Stimulated activated CD4-positive, alpha-beta T cell treated with anti-CD3 and anti-CD28 coated beads, Interleukin-15, amount 100 ng/mL, for 24 hours (primary cell): ENCODE data around the gene SORBS1.
"Not testable (repeated sequence)": the region's sequence is repeated elsewhere in the genome, so short reads cannot be mapped to it uniquely, and the experiment has no call there.

Source experiments
- DNase-seq: peaks from one replicate; pipeline ENCODE4 v3.0.0-alpha.2; 2020

SORBS1 gene

DNA sequence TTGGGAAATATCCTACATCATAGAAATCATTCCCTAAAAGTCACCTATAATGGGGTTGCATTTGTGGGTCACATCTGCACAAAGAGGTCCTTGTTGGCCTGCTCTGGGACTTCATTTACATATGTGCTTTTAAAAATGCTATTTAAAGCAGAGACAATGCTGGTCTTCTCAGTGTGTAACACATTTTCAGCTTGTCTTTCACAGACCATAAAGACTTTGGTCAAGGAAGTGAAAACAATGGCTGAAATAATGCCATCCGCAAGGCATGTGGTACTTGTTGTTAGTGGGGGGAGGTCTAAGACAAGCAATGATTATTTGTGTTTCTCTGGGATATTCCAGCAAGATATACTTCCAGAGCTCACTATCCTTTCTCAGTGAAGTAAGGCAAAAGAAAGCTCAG is 185.8 kb downstream of the SORBS1 start:
- DNase-seq, result no peak

DNA sequence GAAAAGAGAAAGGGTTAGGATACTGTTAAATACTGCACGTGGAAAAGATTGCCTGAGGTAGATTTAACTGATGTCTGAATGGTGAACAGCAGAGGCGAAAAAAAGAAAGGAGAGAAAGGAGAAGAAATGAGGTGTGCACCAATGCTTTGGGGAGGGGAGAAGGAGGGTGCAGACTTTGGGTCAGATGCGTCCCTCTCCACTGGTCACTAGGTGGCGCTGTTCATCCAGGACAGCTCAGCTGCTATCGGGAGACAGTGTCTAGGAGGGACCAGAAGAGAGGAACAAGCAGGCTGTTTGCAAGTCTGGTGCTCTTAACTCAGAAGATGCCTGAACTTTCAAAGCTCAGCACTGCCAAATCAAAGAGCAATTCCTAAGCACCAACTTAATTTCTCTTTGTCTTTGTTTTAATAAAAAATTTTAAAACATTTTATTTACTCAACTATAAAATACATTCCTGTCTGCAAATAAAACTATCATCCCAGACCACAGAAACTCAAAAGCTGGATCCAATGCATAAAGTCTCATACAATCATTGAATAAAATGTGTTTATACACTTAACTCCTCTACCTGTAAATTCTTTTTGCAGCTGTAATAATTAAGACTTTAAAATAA is 186.5 kb downstream of the SORBS1 start:
- peak; percentile 76 for DNase-seq

DNA sequence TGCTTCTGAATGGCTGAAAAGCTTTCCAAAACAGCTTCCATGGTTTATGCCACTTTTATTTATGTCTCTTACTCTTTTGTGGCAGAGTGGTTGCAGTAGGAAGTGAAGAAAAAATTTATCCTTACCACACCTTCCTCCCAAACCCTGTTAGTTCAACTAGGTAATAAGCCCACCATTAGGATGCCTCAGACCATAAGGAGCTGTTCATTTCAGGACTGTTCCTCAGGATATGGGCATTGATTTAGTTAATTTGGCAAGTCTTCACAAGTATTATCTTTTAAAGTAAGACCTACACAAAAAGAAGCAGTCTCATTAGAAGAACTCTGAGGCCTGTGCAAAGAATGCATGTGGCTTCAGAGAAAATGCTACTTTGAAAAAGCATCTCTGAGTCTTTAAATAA is 187.5 kb downstream of the SORBS1 start:
- DNase-seq, result no peak

DNA sequence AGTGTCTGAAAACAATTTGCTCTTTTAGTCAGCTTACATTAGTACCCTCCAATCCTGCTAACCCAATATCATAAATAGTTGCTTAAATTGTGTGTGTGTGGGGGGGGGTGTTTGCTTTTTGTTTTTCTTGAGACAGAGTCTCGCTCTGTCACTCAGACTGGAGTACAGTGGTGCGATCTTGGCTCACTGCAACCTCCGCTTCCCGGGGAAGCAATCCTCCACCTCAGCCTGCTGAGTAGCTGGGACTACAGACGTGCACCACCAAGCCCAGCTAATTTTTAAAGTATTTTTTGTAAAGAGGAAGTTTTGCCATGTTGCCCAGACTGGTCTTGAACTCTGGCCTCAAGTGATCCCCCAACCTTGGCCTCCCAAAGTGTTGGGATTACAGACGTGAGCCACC is 196.8 kb downstream of the SORBS1 start:
- no peak for DNase-seq

DNA sequence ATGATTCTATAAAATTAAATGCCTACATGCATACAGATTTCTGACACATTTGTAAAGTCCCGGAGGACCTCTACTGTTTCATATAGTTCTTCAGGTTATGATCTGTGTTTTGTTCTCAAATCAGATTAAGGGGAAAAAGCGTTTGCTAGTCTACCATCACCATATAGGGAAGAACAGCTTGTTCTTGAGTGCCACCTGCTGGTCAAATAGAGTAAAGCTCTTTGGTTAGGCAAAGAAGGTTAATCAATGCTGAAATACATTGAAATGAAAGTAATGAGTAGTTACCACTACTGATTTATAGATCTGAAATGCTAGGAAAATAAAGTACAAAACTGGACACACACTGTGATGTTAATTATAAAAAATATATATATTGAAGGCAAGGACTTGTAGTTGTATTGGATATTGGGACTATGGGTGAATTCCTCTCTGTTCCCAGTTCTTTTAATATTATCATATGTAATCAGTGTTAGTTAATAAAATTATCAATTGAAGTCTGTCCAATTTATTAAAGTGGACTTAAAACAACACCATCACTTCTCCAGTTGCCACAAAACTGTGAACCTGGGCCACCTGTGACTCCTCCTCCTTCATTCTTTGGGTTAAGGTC is 197.8 kb downstream of the SORBS1 start:
- DNase-seq, result peak; percentile 54

DNA sequence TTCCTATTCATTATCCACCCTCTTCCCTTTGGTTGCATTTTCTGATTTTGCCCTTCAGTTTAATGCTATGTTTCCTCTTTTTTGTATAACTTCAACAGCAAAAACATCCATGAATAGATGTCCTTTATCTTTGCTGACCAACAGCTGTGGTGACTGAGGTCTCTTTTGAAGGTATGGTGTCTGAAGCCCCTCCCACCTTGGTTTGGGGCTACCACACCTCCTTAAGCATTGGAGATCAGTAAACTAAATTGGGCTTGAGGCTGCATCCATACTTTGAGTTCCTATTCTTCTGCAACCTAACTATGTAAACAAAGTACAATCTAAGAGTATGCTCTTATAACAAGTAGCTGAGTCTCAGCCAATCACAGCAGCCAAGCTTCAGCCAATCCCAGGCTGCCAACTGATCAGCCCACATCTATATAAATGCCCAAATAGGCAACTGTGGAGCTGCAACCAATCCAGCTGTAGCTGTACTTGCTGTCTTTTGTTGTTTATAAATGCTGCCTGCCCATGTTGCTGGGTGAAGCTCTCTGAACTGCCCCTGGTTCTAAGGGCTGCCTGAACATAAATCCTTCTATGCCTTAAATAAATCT is 201.0 kb downstream of the SORBS1 start:
- no peak for DNase-seq

DNA sequence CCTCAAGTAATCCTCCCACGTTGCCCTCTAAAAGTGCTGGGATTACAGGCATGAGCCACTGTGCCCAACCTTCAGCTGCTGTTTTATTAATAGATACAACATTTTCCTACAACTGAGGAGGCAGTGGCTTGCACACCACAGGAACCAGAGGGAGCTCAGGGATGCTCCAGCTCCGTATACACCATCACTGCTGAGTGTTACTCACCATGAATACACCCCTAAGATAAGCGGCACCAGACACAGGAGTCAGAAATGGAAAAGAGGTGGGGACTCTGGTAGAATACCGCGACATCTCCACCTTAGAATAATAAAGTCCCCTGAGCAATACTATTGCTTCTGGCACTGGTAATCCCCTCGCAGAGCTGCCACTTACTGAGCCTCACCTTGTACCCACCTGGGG is 201.7 kb downstream of the SORBS1 start:
- DNase-seq, result no peak

DNA sequence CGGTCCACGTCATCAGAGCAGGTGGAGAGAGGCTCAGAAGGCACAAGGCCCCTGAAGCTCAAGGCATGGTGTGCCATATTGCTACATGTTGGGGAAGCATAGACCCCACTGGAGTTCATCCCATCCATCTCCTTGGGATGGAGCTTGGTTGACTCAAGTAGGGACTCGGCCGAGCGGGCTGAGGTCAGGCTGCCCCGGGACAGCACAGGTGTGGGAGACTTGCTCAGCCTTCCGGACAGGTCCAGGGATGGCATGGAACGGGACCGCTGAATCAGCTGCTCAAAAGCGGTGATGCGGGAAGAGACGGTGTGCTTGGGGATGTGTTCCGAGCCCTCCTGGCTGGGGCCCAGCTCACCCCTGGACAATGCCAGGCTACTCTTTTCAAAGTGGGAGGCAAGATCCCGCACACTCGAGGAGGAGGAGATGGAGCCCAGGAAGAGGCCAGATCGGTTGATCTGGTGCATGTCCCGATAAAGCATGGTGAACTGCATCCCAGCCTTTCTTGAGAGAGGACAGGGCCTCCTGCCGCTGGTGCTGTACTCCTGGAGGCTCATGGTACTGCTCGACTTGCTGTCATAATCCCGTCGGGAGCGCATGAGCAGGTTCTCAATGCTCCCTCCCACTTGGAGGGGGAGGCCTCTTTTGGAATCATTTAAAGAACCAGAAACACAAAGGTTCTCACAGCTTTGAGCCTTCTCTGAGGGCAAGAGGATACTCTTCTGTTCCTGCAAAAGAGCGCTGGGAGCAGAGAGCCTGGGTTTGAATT is 204.8 kb downstream of the SORBS1 start:
- no peak for DNase-seq

DNA sequence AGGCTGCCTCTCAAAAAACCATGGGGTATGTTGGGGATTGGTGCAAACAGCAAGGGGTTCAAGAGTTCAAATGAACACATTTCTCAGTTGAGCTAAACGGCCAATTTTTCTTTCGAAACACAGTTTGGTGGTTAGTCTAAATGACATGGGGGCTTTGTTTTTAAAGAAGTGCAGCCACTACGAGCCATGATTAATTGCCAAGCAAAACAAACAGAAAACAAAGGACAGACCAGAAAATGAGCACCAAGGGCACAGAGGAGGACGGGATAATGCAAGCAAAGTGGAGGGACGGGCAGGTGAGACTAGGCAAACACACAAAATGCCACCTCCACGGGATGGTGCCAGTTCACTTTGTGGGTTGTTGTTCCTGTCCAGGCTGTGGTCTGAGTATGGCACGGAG is 205.9 kb downstream of the SORBS1 start:
- no peak for DNase-seq

DNA sequence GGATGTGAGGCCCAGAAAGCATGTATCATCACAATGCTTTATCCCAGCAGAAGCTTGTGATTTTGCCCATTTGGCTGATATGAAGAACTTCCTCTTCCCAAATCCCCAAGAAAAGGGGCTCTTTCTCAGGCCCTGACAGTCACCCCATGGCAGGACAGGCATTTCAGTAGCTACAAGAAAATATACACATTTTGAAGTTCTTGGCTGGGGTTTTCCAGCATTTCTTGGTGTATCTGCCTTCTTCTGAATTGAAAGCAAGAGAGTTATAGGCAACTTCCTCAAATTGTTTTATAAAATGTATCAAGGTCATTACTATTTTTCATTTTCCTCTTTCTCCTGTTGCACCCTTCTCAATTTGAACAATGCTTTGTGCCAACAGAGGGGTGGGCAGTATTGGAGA is 207.1 kb downstream of the SORBS1 start:
- no peak for DNase-seq

DNA sequence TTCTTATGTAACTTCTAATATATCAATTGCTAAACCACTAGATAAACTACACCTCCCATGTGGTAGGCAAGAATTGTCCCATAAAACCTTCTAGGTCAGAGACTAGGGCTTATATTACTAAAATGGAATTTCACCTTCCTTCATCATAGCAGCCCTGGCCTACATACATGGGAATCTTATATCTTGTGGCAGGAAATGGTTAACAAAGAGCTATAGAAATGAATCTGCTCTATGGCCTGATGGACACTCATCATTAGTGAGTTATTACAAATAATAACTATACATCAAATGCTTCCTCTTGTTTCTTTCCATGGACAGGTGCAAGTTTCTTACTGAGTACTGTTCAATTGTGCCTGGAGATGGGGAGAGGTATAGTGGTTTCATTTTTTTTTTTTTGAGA is 208.0 kb downstream of the SORBS1 start:
- no peak for DNase-seq

DNA sequence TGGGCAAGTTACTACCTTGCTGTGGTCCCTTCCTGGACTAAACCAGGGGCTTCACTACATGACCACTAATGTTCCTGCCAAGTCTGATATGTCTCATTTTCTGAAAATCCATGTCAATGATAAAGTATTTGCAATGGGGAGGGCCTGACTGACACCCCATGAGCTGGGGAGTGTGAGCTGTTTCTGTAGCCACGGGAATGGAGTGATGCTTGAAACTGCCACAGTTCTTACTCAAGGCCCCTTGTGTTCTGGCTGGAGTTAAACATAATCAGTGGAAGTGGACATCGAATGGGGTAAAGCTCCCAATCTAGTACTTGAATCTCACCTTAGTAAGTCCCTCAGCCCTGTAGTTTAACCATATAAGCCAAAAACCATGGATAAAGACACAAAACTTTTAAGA is 208.5 kb downstream of the SORBS1 start:
- DNase-seq, result no peak

DNA sequence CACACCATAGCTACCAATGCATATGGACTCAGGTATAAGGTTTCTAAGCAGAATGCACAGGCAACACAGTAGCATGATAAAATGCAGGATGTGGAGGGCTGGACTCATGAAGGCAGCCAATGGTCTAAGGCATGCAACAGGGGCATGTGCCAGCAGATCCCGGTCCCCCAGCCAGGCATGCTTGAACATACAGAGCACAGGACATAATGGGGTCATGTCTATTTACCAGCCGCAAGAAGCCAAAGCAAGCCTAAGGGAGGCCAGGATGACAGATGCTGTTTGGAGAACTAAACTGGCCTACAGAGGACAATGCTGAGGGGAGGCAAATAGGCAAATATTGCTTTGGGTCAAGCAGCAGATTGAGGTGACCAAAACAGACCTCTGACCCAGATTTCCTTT is 210.3 kb downstream of the SORBS1 start:
- no peak for DNase-seq

DNA sequence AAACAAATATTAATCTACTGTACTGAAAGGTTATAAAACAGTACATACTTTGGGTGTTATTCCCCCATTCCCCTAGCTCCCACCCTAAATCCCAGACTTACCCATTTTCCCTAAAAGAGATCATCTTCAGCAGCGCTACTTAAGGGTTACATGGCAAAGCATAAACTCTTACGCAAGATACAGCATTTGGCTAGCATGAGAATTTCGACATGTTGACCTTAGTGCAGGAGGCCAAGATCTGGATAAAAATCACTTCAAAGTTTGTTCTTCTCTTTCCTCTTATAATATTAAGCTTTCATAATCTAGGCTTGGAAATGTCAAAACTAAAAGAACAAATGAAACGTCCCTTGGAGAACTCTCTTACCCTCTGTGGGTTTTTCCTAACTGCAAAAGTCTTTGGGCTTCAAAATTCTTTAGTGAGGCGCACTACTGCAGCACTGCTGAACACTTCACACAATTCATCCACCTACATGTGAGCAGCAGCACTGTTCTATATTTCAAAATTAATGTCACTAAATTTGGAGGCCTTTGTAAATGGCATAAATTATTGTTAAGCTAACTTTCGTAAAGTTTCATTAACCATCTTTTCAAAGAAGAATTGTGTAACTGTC is 210.8 kb downstream of the SORBS1 start:
- no peak for DNase-seq

DNA sequence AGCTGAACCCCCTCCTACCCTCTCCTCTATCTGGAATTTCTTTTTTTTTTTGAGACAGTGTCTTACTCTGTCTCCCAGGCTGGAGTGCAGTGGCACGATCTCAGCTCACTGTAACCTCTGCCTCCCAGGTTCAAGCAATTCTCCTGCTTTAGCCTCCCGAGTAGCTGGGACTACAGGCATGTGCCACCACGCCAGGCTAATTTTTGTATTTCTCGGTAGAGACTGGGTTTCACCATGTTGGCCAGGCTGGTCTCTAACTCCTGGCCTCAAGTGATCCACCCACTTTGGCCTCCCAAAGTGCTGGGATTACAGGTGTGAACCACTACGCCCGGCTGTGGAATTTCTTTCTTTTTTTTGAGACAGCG is 213.8 kb downstream of the SORBS1 start:
- not testable (repeated sequence) for DNase-seq

DNA sequence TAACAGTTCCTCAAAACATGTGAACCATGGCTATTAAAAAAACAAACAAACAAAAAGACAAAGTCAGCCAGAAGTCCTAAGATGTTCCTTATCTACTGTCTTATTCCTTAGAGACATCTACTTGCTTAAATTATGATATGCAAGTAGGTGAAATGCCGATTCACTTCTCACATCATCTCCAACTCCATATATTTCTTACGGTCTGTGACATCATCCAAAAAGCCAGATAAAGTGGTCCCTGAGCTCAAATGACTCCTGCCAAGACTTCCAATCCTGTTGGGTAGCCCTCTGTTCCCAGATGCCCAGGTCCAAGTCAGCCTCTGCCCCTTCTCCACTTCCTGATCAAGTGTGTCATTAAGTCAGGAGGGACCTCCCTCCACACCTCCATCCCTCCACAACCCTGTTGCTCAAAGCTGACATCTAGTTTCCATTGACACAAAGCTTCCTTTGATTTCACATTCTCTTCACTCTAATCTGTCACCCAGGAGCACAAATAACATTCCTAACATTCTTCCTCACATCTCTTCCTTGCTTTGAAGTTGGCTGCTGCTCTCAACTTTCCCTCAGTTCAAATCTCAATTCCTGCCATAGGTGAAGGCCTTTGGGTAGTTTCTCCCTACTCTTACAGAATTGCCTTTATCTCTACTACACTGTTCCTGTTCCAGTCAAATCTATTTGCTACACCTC is 214.3 kb downstream of the SORBS1 start:
- DNase-seq, result no peak

DNA sequence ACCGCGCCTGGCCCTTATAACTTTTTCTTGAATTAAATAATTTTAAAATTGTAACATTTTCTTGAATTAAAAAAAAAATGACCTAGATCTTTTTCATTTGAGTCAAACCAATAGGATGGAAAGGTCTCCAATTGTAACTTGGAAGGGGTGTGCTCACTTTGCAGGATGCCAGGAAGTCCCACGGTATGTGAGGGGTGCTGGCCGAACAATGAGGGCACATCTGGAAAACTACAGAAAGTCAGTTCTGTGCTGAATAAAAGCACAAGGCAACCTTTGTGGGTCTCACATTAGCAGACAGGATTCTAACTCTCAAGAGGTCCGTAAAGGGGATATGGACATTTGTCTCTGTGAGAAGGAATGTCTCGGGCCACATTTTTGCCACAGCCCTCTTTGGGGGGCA is 217.6 kb downstream of the SORBS1 start:
- no peak for DNase-seq

DNA sequence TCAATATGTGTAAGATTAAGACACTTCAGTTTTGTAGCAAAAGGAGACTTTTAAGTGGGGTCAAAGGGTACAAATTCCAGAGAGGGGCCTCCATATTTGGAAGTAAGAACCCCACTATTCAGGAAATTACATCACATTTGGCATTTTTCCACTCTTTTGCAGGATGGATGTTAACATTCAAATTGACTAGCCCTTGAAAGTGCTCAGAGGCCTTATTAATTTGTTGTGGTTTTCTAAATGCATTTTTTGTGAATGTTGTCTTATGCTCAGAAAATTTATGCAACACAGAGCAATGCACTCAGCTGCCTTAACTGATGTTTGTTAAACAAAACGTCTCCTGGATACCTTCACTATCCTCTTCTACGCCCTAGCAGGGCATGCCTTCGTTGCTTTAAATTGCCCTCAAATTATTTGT is 219.4 kb downstream of the SORBS1 start:
- no peak for DNase-seq

DNA sequence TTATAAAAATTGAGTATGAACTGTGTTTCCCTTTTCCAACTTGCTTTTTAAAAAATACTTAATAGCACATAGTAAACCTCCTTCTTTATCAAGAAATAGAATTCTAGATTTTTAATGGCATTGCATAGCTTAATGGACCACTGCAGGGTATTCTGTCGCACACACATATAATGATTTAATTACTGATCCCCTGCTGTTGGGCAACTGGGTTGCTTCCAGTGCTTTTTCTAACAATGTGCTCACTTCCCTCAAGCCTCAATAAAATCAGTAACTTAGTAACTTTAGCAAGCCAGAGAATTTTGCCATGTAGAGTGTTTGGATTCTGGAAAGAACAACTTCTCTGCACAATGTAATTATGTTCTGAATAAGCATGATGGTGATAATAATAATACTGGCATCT is 221.3 kb downstream of the SORBS1 start:
- DNase-seq, result no peak

DNA sequence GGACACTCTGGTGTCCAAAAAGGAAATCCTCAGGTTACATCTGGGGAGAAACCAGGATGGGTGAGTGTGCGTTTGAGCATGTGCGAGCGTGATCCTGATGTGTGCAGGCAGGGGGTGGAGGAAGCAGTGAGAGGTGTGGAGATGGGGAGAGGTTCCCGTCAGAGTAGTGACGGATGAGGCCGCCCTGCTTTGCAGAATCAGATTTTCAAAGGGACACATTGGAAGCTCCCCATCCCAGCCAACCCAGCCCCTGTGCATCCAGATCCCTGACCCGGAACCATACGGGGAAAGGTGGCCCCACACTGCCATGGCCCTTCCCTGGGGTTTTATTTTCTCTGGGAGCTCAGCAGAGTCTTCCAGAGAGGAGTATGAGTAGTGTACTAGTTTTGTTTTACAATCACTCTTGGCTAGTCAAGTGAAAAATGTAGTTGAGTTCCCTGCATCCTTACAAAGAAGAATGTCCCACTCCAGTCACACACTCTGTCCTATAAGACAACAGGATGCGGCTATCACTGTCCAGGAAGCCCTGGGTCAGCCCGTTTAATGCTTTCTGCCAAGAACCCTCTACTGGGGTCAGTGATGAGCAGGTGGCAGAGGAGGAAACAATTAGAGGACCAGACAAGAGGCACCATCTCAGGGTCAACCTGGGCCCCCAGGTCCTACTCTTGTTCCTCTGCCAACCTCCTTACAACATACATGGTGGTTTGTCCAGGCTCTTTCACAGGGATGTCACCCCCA is 223.6 kb downstream of the SORBS1 start:
- DNase-seq, result no peak

DNA sequence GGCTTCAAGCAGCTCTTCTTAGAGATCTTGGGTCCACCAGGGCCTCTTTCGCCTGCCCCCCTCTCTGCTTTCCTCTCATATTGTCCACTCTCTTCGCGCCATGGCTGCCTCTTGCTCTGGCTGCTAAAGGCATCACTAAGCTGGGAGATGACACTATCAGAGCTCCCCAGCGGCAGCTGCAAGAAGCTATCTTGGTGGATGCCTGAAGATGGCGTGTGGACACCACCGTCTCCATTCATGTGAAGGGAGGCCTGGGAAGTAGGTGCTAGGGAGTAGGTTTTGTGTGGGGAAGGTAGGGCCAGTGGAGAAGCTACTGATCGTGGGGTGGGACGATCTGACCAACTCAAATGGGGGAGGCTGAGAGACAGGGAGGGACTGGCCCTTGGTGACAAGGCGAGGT is 224.5 kb downstream of the SORBS1 start:
- no peak for DNase-seq

DNA sequence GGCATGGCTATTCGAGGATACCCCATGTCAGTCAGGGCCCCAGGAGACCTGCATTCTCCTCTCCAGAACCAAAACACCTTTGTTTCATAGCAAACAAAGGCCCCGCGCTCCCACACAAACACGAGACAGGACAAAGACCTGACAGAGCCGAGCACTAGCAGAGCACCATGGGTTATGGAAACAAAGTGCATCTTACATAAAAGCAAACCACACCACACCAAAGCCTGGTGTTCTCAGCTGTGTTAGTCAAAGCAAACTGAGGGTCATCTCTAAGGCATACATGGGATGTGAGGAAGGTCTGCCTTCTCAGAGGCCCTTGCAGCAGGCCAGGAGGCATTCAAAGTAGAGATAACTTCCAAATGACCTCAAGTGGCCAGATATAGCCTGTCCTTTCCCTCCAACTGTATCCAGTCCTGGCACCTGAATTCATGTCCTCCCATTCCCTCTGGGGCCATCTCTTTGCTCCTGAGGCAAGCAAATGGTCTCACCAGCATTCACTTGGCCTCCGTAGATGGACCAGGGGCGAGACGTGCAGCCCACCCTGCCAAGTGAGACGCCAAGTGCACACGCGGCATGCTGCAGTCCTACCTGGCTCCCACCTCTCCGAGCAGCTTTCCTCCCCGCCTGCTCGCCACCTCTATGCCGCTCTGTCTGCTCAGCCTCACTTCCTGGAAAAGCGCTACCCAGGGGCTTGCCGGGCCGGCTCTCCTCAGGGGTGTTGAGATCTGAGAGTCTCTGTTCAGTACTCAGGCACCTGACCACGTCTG is 225.1 kb downstream of the SORBS1 start:
- DNase-seq, result no peak
